Panc1 (cell line): ENCODE results near the gene C1QTNF1. TPM values are rescaled to one million over a fixed set of nuclear protein-coding genes. Genes with fewer than 3 reads are reported as not detected.

Source experiments
- ATAC-seq: fragments of 200-7000 bp; cut with Tn5 transposase; 2 replicates; pipeline ENCODE4 v1.9.1; 2020; ENCODE audit warnings: mild to moderate bottlenecking, moderate library complexity
- BruUV-seq: library from RNA; stranded (reverse); fragments of 400-500 nt; replicated peaks from 2 replicates; lab custom pipeline; 2021; lab: Mats Ljungman, UMichigan
- CTCF ChIA-PET: fragments of 300-600 bp; sonication (Branson Sonifier 250); formaldehyde crosslinking; loops from one replicate; lab custom pipeline; 2022; ENCODE audit warnings: antibody characterized with exemption; lab: Charles Lee
- POLR2A ChIA-PET: fragments of 300-600 bp; sonication (Branson Sonifier 250); formaldehyde crosslinking; loops from one replicate; lab custom pipeline; 2022; ENCODE audit warnings: antibody characterized with exemption; lab: Charles Lee
- DNase-seq: peaks from one replicate; pipeline ENCODE4 v3.0.0-alpha.2; 2010; ENCODE audit warnings: low read depth, low spot score
- H3K27ac ChIP-seq: 2 replicates; pipeline ENCODE4 v1.5.1; 2011; ENCODE audit warnings: mild to moderate bottlenecking, low read length, inconsistent platforms
- H3K27me3 ChIP-seq: fragments of 200-500 bp; sonication (Bioruptor generic); 2 replicates; pipeline ENCODE4 v1.6.0; 2014; ENCODE audit warnings: low read length, inconsistent platforms; ENCODE audit not compliant: control insufficient read depth, insufficient read depth
- H3K36me3 ChIP-seq: fragments of 200-500 bp; sonication (Bioruptor generic); 2 replicates; pipeline ENCODE4 v1.5.1; 2014; ENCODE audit warnings: inconsistent platforms, mild to moderate bottlenecking, low read length, moderate library complexity; ENCODE audit not compliant: control insufficient read depth, insufficient read depth
- H3K4me1 ChIP-seq: 2 replicates; pipeline ENCODE4 v1.5.1; 2011; ENCODE audit warnings: inconsistent platforms, mild to moderate bottlenecking, low read length, moderate library complexity; ENCODE audit not compliant: control insufficient read depth, insufficient read depth
- H3K4me3 ChIP-seq, 2 experiments: 2 replicates each; pipeline ENCODE4 v1.5.1; 2011 to 2012; ENCODE audit warnings: low read depth in 2 of 2, low read length in 2 of 2, mild to moderate bottlenecking in 2 of 2, inconsistent platforms in 1 of 2, moderate library complexity in 1 of 2
- H3K9me3 ChIP-seq: fragments of 200-500 bp; sonication (Bioruptor generic); 2 replicates; pipeline ENCODE4 v1.5.1; 2014; ENCODE audit warnings: low read depth, mild to moderate bottlenecking, inconsistent platforms, low read length, moderate library complexity; ENCODE audit not compliant: control insufficient read depth, insufficient read depth
- POLR2AphosphoS5 ChIP-seq: IDR thresholded peaks from 2 replicates; pipeline ENCODE4 v1.6.1; 2012; ENCODE audit warnings: mild to moderate bottlenecking, low read depth, low read length, moderate library complexity
- SIN3A ChIP-seq: IDR thresholded peaks from 2 replicates; pipeline ENCODE4 v1.6.1; 2012; ENCODE audit warnings: low read depth, mild to moderate bottlenecking, low read length, moderate library complexity, borderline replicate concordance; ENCODE audit not compliant: insufficient read depth
- TCF7L2 ChIP-seq: IDR thresholded peaks from 2 replicates; pipeline ENCODE4 v1.6.1; 2011; ENCODE audit warnings: mild to moderate bottlenecking, low read depth, low read length, inconsistent platforms
- in situ Hi-C: cut with HindIII; loops from 2 replicates; pipeline ENCODE4 v1.10.0; 2016; ENCODE audit warnings: low sequenced_read_pairs, low pct_unique_long_range_greater_than_20kb
- intact Hi-C: fragments of 100-400 bp; cut with micrococcal nuclease; formaldehyde crosslinking; loops from one replicate; pipeline ENCODE4 v1.10.0; 2022; ENCODE audit not compliant: unreplicated experiment
- total RNA-seq: library from RNA; stranded (reverse); gene quantifications from one replicate; pipeline ENCODE4 v1.2.1, GENCODE V29; 2021; ENCODE audit not compliant: unreplicated experiment
- TF ChIP-seq, protein P1 (sequence below), 2 experiments: IDR thresholded peaks; 2 replicates each; pipeline ENCODE4 v1.6.1; 2011 to 2012; ENCODE audit warnings: low read depth in 2 of 2, control low read depth in 1 of 2, low read length in 1 of 2, mild to moderate bottlenecking in 1 of 2, moderate library complexity in 1 of 2; ENCODE audit not compliant: insufficient read depth in 1 of 2
- TF ChIP-seq, protein P2 (sequence below): fragments of 450-650 bp; IDR thresholded peaks from 2 replicates; pipeline ENCODE4 v1.5.1; 2017; ENCODE audit warnings: mild to moderate bottlenecking

C1QTNF1 gene
- total RNA-seq, 1 experiment from 2014 or later = 1.5 TPM

DNA sequence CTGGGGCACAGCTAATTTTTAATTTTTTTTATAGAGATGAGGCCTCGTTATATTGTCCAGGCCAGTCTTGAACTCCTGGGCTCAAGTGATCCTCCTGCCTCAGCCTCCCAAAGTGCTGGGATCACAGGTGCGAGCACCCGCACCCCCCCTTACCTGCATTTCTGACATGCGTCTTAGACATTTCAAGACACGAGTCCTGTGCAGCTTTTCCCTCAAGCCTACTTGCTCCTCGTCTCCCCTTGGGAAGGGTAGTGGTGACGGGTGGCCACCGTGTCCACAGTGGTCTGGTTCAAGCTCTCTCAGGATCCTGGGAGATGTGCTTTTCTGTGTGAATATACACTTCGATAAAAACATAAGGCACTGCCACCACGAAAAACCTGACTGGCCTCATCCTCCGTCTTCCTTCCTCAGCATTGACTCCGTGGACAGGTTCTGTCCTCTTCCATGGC, 24.0 kb upstream of the C1QTNF1 start:
- no peak for DNase-seq
- Histone ChIP-seq H3K27me3 (no peaks in the 10 kb centered on the region), H3K36me3 (peaks cover 13% of the 10 kb centered on the region), H3K27ac (no peak overlapping the region), H3K4me3 (no peak overlapping the region), H3K9me3 (no peaks in the 10 kb centered on the region), H3K4me1 (peaks cover under 1% of the 10 kb centered on the region; the same call in 1 of the 2 replicates)
- intact Hi-C loops = no loop called here
- CTCF ChIA-PET = no interaction called here
- no peak for ATAC-seq
- BruUV-seq = no TSS peak
- in situ Hi-C loops = no loop called here
- POLR2A ChIA-PET = no interaction called here
- TF ChIP-seq POLR2AphosphoS5 (no peak), SIN3A (no peak), TCF7L2 (no peak)
- TF ChIP-seq, protein P1, sequence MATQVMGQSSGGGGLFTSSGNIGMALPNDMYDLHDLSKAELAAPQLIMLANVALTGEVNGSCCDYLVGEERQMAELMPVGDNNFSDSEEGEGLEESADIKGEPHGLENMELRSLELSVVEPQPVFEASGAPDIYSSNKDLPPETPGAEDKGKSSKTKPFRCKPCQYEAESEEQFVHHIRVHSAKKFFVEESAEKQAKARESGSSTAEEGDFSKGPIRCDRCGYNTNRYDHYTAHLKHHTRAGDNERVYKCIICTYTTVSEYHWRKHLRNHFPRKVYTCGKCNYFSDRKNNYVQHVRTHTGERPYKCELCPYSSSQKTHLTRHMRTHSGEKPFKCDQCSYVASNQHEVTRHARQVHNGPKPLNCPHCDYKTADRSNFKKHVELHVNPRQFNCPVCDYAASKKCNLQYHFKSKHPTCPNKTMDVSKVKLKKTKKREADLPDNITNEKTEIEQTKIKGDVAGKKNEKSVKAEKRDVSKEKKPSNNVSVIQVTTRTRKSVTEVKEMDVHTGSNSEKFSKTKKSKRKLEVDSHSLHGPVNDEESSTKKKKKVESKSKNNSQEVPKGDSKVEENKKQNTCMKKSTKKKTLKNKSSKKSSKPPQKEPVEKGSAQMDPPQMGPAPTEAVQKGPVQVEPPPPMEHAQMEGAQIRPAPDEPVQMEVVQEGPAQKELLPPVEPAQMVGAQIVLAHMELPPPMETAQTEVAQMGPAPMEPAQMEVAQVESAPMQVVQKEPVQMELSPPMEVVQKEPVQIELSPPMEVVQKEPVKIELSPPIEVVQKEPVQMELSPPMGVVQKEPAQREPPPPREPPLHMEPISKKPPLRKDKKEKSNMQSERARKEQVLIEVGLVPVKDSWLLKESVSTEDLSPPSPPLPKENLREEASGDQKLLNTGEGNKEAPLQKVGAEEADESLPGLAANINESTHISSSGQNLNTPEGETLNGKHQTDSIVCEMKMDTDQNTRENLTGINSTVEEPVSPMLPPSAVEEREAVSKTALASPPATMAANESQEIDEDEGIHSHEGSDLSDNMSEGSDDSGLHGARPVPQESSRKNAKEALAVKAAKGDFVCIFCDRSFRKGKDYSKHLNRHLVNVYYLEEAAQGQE (IDR thresholded peaks at IDR 0.05; ENCODE audit: insufficient read depth in 1 of 2, low read depth in 2 of 2, low read length in 1 of 2) = no peak
- TF ChIP-seq, protein P2, sequence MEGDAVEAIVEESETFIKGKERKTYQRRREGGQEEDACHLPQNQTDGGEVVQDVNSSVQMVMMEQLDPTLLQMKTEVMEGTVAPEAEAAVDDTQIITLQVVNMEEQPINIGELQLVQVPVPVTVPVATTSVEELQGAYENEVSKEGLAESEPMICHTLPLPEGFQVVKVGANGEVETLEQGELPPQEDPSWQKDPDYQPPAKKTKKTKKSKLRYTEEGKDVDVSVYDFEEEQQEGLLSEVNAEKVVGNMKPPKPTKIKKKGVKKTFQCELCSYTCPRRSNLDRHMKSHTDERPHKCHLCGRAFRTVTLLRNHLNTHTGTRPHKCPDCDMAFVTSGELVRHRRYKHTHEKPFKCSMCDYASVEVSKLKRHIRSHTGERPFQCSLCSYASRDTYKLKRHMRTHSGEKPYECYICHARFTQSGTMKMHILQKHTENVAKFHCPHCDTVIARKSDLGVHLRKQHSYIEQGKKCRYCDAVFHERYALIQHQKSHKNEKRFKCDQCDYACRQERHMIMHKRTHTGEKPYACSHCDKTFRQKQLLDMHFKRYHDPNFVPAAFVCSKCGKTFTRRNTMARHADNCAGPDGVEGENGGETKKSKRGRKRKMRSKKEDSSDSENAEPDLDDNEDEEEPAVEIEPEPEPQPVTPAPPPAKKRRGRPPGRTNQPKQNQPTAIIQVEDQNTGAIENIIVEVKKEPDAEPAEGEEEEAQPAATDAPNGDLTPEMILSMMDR = no peak

DNA sequence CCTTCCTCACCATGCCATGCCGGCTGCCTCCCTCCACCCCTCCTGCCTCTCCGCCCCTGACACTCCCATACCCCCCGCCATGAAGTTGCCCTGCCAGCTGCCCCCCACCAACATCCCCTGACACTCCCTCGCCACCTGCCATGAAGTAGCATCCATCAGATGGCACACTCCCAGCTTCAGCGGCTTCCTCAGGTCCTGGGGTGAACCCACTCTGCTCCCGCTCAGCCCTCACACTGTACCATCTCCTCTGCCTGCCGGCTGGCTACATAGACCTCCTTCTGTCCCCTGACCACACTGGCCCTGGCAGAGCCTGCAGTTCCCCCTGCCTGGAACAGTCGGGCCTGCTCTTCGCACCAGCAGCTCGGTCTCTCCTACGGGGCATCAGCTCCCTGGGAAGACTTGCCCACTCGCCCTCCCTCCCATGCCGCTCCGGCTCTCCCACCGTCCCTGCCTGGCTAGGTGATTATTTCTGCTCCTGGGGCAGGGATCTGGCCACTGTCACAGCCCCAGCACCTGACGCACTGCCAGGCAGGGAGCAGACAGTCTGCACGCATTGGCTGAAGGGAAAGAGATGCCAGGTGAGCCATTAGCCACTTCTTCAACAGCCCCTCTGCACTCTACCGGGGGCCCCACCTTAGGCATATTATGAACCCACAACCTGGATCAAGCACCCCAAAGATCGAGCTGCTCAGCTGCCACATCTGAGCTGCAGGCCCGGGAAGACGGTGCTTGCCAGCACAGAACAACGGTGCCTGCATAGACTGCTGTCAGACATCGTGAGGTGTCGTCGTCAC, 23.4 kb upstream of the C1QTNF1 start:
- POLR2A ChIA-PET = no interaction called here
- TF ChIP-seq, protein P1 (IDR thresholded peaks at IDR 0.05; ENCODE audit: insufficient read depth in 1 of 2, low read depth in 2 of 2, low read length in 1 of 2) = no peak
- TF ChIP-seq POLR2AphosphoS5 (no peak), SIN3A (no peak), TCF7L2 (no peak)
- TF ChIP-seq, protein P2 = no peak
- CTCF ChIA-PET = no interaction called here

More for the DNA sequence above, 23.4 kb upstream of the C1QTNF1 start:
- no peak for DNase-seq
- H3K27ac ChIP-seq = no peak overlapping the region
- H3K27me3 ChIP-seq = no peaks in the 10 kb centered on the region
- intact Hi-C loops (no loop called here), in situ Hi-C loops (no loop called here)
- BruUV-seq = no TSS peak
- peaks cover 6% of the 10 kb centered on the region for H3K4me1 ChIP-seq
- ATAC-seq = no peak
- H3K9me3 ChIP-seq = no peaks in the 10 kb centered on the region
- no peak overlapping the region for H3K4me3 ChIP-seq
- H3K36me3 ChIP-seq = peaks cover 13% of the 10 kb centered on the region
